GM12875 (cell line): ENCODE data around the gene SEZ6.

Source experiments
- H3K4me3 ChIP-seq: one replicate; pipeline ENCODE4 v1.5.1; 2011; ENCODE audit warnings: low read depth, low read length, control low read depth
- TF ChIP-seq, protein P1 (sequence below): IDR thresholded peaks from 2 replicates; pipeline ENCODE4 v1.5.1; 2011; ENCODE audit warnings: low read depth, mild to moderate bottlenecking, control low read depth, inconsistent platforms, low read length, moderate library complexity, borderline replicate concordance; ENCODE audit not compliant: insufficient read depth

SEZ6 gene

DNA sequence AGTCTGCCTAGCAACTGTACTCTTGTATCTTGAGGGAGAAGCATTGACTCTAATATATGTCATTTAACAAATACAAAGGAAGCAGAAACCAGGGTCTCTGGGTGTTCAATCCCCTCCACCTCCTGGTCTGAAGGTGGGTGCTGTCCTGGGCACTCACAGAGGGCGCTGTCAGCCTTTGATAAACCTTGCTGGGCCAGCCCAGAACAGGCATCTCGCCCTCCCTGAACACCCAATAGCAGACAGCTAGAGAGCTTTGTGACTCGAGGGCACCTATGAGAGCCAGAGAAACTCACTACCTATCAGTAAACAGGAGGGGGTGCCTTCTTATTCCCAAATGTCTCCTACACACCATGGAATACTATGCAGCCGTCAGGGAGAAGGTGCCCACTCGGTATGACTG lies 30.8 kb upstream of the SEZ6 start:
- TF ChIP-seq, protein P1, sequence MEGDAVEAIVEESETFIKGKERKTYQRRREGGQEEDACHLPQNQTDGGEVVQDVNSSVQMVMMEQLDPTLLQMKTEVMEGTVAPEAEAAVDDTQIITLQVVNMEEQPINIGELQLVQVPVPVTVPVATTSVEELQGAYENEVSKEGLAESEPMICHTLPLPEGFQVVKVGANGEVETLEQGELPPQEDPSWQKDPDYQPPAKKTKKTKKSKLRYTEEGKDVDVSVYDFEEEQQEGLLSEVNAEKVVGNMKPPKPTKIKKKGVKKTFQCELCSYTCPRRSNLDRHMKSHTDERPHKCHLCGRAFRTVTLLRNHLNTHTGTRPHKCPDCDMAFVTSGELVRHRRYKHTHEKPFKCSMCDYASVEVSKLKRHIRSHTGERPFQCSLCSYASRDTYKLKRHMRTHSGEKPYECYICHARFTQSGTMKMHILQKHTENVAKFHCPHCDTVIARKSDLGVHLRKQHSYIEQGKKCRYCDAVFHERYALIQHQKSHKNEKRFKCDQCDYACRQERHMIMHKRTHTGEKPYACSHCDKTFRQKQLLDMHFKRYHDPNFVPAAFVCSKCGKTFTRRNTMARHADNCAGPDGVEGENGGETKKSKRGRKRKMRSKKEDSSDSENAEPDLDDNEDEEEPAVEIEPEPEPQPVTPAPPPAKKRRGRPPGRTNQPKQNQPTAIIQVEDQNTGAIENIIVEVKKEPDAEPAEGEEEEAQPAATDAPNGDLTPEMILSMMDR, result no peak
- H3K4me3 ChIP-seq, result no peak overlapping the region

DNA sequence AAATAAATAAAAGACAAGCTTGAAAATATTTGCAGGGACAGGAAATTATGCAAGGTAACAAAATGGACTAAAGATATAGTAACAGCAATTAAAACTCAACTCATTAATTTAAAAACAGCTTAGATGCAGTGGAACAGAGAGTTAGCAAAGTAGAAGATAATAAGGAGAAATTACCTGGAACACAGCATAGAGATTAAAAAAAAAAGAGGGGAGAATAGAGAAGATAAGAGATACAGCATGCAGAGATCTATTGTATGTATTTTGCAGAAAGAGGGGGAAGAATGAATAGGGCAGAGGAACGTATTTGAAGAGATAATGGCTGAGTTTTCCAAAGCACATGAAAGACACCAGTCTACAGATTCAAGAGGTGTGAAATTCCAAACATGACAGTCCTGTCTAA lies 28.7 kb upstream of the SEZ6 start:
- TF ChIP-seq, protein P1, result no peak
- H3K4me3 ChIP-seq, result no peak overlapping the region

DNA sequence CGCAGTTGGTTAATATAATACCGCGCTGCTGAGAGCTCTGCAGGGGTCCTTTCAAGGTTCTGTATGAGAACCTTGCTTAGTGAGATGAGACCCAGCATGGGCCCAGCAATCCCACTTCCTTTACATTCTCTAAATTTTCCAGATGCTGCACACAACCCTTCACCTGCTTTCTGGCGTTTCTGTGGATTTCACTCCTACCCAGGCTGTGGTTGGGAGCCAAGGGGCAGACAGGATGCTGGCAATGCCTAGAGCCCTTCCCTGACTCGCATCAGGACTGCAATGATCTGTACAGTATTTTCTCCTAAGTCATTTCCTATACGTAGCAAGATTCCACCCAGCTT lies 27.0 kb upstream of the SEZ6 start:
- H3K4me3 ChIP-seq, result no peak overlapping the region
- TF ChIP-seq, protein P1, result no peak

DNA sequence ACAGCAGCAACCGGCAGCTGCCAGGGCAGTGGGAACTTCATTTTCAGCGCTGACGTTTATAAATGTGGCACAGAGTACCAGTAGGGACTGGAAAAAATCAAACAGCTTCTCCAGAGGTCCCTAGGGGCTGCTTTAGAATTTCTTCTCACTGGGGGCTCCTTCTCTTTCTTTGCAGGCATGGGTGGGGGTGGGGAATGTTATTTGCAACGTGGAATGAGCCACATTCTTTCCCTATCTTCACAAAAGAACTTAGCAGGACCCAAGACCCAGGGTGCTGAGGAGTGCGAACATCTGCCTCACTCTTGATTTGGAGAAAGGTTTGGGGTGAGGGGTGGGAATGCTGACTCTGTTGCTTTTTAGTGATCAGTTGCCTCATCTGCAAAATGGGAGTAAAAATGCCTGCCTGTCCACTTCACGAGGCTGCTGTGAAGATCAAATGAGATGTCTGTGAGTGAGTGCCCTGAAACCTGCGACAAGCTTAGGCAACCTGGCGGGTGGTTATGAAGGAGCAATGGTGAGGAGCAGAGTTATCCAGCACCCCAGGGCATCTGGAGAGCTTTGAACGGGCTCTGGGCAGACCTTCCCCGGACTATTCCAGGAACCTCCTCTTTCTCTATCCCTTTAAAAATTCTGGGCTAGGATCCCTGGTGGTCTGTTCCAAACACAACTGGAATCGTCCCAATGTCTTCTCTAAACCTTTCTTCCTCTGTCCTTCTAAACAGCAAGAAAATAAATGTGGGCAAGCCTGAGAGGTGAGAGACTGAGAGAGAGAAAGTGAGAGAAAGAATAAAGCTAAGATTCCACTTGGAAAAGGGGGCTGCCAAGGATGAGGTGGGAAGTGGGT lies 26.4 kb upstream of the SEZ6 start:
- no peak overlapping the region for H3K4me3 ChIP-seq
- TF ChIP-seq, protein P1, result no peak

DNA sequence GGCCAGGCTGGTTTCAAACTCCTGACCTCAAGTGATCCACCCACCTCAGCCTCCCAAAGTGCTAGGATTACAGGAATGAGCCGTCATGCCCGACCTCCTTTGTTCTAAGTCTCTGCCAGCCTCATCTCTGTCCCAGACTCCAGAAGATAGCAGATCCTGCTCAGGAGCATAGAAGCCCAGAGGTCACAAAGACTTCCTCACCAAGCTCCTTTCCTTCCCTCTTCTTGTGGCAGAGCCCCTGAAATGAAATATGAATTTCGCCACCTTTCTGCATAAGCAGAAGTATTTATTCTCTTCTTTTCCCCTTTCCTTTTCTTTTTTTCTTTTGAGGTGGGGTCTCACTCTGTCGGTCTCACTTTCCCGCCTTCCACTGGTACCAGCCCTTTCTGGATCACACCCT lies 25.7 kb upstream of the SEZ6 start:
- TF ChIP-seq, protein P1, result no peak

DNA sequence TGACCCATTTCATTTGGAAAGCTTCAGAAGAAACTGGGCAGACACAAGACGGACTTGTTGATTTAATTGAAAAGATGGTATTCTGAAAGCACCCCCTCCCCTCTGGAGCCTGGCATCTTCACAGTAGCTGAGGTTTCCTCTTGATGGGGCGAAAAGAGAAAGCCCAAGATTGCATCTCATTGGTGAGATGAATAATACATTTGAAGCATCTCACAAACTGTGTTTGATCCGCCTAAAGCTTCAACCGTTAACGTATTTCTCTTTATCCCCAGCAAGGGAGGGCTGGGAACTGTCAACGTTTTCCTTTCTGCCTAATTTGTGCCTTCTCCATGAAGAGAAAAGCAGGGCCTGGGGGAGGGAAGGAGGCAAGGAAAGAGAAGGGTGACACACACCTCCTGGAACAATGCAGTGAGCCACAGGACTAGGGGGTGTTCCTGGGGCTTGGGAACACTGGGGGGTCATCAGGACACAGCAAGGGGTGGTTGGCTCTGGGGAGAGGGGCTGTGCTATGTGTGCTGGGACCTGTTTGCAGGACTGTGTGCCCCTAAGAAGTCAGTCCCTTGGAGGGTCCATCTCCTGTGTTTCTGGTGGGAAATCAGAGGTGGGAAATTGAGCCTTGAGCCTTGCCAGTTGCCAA lies 18.6 kb upstream of the SEZ6 start:
- TF ChIP-seq, protein P1, result no peak
- H3K4me3 ChIP-seq, result no peak overlapping the region

More for the DNA sequence above, 25.7 kb upstream of the SEZ6 start:
- no peak overlapping the region for H3K4me3 ChIP-seq

DNA sequence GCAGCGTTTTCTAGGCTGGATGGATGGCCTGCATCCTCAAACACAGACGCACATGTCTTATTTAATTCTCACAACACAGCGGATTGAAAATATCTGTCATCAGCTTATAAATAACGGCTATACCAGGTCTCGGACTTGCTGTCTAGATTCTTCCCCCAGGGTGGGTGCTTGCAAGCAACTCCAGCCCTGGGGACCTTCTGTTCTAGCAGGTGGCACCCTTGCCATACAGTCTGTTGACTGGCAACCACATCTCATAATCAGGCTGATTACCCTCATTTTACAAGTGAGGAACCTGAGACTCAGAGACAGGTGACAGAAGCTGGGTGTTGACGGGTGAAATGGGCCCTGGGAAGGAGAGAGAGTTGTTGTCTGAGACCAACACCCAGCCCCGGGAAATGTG lies 16.2 kb upstream of the SEZ6 start:
- H3K4me3 ChIP-seq, result no peak overlapping the region
- TF ChIP-seq, protein P1, result no peak
